RCC 7860 (cell line): ENCODE results near the gene KEL.

ENCODE experiments used
- DNase-seq: peaks from one replicate; pipeline ENCODE4 v3.0.0-alpha.2; 2015; ENCODE audit warnings: low spot score
- FAIRE-seq: peaks from 2 replicates; lab custom pipeline; 2012; peaks lifted over from hg19 to GRCh38; lab: Jason Lieb, UNC

The KEL gene

GRCh38 chr7:142963993-142964392 is 1.8 kb upstream of the KEL start:
- FAIRE-seq (no peak), DNase-seq (no peak)

- FAIRE-seq, result no peak
- DNase-seq, result no peak
Observed at GRCh38 chr7:142962991-142963390, 828 bp upstream of the KEL start.

GRCh38 chr7:142961595-142961972 is 579 bp downstream of the KEL start:
- no peak for FAIRE-seq
- DNase-seq, result no peak

DNA sequence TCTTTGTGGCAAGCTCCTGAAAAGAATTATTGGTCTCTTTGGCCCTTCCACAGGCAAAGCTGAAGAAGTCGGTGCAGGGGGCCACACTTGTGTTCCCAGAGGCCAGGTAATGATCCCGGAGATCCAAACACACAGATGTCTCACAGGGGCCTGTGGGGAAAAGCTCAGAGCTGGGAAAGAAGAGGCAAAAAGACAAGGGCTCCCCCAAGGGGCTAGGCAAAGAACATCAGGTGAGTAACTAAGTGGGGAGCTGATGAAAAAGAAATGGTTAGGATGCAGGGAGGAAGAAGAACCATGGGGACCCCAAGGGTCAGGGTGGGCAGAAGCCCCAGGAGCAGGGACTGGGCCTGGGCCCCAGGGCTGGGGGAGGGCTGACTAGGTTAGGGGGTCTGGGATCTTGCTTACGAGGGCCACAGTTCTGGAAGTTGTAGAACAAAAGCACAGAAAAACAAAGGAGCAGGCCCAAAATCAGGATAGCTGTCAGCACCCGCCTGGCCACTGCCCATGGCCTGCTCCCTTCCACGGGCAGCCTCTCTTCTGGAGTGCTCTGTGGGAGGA is 1.1 kb downstream of the KEL start:
- FAIRE-seq (no peak), DNase-seq (no peak)

GRCh38 chr7:142959202-142959601 is 3.0 kb downstream of the KEL start:
- no peak for FAIRE-seq
- no peak for DNase-seq

DNA sequence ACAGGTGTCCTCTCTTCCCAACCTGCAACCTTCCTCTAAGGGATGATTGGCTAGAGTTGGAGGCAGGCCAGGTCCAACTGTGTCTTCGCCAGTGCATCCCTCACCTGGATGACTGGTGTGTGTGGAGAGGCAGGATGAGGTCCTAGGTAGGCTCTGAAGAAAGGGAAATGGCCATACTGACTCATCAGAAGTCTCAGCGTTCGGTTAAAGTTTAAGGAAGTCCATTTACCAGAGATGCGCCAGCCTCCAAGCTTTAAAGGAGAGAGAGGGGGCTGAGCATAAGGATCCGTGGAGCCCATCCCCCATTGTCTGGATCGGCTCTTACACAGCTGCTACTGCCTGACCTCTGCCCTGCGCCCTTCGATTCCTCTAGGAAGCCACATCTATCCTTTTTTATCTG is 4.4 kb downstream of the KEL start:
- FAIRE-seq, result no peak

GRCh38 chr7:142956951-142957623 is 5.1 kb downstream of the KEL start:
- DNase-seq (no peak), FAIRE-seq (no peak)

More for the DNA sequence above, 4.4 kb downstream of the KEL start:
- no peak for DNase-seq

DNA sequence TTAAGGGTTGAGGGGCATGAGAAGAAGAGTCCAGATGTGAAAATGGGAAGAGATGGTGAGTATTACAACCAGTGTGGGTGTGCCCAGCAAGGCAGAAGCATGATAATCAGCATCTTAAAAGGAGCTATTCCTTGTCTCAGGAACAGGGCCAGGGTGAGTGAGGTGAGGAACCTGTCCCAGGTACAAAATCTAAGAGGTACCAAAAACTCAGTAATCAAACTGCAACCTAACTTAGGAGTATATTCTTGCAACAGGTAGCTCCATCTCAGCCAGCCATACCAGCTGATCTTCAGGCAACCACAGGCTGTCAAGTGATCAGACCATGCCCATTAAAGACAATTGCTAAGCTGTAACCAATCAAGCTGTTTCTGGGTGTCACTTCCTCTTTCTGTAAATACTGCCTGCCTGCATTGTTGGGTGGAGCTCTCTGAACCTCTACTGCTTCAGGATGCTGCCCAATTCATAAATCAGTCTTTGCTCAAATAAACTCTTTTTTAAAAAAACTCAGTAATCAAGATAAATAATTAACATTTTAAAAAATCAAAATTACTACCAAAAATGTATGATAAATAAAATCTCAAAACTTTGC is 7.4 kb downstream of the KEL start:
- DNase-seq, result no peak
- peak; percentile 17 for FAIRE-seq

DNA sequence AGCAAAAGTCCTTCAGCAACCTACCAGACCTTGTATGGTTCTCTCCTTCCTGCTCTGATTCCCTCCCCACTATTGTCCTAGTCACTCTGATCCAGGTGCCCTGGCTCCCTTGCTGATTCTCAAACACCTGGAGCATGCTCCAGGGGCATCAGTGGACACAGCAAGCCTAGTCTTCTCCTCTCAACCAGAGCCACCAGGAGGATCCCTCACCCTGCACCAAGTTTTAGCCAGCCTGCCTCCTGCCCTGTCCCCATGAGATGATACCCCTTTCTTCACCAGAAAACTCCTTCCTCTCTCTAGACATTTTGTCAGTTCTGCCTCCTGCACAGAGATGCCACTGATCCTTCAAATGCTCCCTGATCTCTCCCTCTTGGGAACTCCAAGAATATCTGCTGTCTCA is 11.9 kb downstream of the KEL start:
- no peak for FAIRE-seq
- DNase-seq, result no peak

- DNase-seq (no peak), FAIRE-seq (no peak)
Observed at GRCh38 chr7:142948603-142949002, 13.6 kb downstream of the KEL start.

GRCh38 chr7:142945001-142945400 is 17.2 kb downstream of the KEL start:
- DNase-seq (no peak), FAIRE-seq (no peak)

DNA sequence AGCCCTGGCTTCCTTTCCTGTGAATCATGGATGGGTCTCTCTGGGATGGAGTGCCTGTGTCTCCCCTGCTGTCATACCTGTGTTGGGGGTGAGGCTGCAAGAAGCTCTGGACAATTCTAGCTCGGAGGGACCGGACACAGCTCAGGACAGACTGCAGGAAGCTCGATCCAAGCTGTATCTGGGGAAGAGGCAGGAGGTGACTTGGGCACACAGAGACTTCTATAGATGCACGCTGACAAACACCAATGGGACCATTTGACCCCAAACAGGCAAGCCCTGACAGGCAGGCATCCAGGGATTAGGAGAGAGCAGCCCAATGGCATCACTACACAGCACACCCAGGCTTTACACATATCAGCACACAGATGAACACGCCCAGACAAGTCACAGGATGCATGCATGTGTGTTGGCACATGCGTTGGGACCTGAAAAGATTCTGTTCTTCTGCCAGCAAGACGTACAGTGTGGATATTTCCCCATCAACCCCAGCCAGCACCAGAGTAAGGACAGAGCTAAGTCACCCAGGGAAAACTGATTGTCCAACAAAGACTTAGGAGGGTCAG is 18.4 kb downstream of the KEL start:
- FAIRE-seq (no peak), DNase-seq (no peak)

- FAIRE-seq, result no peak
- no peak for DNase-seq
Observed at GRCh38 chr7:142942746-142943145, 19.4 kb downstream of the KEL start.

- FAIRE-seq (no peak), DNase-seq (no peak)
Observed at GRCh38 chr7:142941541-142941940, 20.6 kb downstream of the KEL start.

DNA sequence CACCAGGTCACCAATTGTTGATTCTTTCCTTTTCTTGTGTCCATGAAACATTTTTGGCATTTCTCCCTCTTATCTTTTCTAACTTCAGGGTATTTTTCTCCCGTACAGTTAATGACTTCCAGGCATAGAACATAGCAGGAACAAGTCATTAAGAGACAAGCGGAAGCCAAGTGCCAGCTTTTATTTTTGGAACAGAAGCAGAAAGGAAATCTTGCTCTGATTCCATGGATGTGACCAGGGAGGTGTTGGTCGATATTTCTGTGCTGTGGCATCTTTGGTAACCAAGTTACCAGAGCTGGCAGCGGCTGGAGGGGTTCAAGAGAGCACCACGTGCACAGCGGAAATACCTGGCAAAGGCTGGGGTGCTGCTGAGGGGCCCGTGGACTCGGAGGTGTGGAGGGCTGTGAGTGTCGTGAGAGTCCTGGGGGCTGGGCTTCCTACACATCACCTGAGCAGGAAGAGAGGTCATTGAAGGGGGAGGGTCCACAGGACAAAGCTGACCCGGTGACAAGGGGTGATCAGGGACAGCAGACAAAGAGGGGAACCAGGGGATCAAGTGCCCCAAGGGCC is 21.1 kb downstream of the KEL start:
- FAIRE-seq, result no peak
- no peak for DNase-seq

DNA sequence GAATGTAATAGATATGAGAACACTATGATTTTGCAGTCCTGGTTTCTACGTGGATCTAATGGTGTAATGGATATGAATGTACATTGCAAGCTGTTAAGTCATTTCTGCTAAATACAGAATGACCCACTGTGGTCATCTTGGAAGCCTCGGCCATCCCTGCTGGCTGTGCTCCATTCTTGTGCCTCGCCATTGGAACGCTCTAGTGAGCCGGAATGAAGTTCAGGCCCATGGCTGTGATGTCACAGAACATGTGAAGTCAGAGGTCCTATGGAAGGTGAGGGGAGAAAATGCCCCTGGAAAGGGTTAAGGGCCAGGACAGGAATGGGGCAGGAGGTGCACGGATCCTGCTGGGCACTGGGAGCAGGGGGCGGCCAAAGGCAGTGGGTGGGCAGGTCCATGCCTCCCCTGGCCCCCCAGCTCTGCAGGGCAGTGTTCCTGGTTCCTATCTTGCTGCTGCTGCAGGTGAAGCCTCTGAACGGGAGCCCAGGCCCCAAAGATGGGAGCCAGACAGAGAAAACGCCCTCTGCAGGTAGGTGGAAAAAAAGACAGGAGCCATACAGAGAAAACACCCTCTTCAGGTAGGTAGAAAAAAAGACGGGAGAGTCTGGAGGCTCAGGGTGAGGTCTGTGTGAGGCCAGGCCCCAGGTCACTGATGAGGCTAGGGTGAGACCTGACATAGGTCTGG is 22.8 kb downstream of the KEL start, which contains the start of gene LLCFC1:
TSS of gene LLCFC1 (plus strand) at position 259 of the 685 bp plus-strand sequence. CDS start at position 397, 138 bp downstream.
- no peak for DNase-seq

GRCh38 chr7:142938611-142939010 is 23.6 kb downstream of the KEL start:
- FAIRE-seq (no peak), DNase-seq (no peak)

More for the DNA sequence above, 22.8 kb downstream of the KEL start, which contains the start of gene LLCFC1:
- no peak for FAIRE-seq

DNA sequence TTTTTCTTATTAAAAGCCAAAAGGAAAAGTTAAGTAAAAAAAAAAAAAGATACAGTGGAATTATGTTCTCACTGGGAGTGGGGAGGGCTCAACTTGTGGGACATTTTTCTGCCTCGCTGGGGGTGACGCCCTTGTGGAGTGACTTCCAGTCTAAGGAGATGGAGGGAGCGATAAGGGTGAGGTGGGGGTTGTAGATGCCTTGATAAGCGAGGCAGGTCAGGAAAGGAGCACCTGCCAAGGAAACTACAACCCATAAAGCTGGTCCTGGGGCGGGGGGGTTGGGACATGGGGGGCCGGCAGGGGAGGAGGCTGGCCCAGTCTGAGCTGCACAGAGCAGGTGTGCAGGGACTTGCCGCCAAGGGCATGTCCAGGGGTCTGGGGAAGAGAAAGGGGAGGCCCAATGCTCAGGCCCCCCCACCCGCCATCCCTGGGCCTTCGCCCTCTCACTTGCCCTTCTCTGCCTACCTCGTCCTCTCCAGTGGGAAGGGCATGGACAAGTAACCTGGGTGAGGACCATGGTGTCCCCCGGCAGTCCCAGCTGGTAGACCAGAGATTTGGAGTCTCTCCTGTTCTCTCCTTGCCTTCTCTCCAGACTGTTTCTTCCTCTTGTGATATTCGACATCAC is 26.1 kb downstream of the KEL start:
- FAIRE-seq, result no peak
- no peak for DNase-seq

GRCh38 chr7:142934056-142934455 is 28.1 kb downstream of the KEL start:
- no peak for FAIRE-seq
- DNase-seq, result no peak

DNA sequence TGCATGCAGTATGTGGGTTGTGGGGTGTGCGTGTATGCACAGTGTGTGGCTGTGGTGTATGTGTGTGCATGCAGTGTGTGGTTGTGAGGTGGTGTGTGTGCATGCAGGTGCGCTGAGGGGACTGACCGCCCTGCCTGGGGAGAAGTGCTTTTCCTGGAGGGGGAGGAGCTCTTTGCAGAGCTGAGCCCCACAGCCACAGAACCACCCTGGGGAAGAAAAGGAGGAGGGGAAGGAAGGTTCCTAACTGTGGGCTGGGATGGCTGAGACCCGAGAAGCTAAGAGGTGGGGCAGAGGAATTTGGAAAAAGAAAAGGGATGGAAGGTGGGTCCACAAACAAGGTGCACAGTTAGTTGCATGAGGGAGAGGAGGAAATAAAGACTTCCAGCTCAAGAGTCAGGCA is 28.5 kb downstream of the KEL start, which contains the start of gene TRPV5:
TSS of gene TRPV5 (minus strand) at position 123 of the 400 bp plus-strand sequence. CDS start 287 bp downstream, outside the sequence.
- FAIRE-seq, result no peak
- no peak for DNase-seq

DNA sequence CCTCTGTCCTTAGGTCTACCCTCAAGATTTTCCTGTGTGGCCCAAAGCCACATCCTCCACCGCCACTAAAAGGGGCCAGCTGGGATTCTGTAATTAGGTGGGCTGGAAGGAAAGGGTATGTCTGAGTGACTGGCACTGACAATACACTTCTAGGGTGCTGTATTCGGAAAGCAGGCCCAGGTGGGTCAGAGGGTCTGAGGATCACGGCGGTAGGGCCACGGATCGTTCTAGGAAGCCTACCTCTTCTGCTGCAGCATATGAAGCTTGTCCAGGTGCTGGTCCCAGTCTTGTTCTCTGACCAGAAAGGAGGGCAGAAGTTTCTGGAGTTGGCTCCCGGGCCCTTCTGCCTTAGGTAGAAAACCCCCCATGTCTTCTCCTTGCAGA is 29.1 kb downstream of the KEL start:
- DNase-seq, result no peak
- FAIRE-seq, result no peak
